Measurements from ENCODE around the gene TMTC2.

Gene TMTC2

DNA sequence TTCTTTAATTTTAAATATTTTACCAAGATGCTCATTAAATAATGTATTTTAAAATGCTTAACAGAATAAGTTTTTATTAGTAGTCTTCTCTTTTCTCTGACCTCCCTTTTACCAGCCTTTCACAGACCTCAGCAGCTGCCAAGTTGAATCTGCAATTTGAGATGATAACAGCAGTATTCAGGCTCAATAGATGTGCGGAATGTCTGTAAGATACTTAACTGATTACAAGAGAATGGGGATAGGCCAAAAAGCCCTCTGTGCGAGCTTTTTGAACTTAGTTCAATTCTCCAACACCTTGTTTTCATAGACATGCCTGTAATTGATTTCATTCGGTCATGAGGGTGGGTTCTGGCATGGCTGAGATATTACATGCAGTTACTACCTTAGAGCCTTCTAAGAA is 277.2 kb downstream of the TMTC2 start:
- DNase-seq: no peak

DNA sequence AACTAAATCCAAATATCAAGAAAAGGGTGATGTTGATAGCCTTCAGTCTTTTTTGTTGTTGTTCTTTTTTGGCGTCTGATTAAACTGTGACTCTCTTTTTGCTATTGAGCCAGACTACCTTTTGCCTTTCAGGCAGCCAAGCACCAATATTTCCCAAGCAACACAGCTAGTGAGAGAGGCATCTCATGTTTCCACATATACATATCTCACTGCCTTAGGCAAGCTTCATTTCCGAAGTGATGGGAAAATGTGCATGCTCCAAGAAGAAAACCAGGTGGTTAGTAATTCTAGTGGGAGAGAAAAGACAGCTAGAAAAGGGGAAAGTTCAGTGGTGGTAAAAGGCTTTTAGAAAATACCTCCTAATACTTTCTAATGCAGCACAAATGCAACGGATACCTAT is 277.7 kb downstream of the TMTC2 start:
- DNase-seq: no peak

DNA sequence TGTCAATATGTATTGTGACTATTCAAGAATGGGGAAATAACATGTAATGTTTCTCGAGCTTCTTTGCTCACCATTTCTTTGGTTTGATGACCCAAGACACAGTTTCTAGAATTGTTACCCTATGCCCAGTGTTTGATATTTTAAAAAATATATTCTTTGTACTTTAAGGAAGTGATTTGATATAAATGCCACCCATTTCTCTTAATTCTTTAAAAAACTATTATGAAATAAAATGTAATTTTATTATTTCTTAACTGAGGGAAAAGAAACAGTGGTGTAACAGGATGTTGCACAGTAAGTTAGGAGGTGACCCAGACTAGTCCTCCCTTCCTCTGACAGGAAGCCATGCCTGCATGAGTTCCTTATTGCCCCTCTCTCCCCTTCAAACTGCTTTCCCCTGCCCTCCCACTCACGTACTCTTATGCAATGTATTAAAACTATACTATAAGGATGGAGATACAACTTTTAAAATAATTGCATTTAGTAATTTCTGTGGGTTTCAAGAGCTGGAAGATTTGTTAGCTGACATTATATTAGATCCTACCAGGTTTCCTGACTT is 279.4 kb downstream of the TMTC2 start:
- DNase-seq: peak; percentile 97

DNA sequence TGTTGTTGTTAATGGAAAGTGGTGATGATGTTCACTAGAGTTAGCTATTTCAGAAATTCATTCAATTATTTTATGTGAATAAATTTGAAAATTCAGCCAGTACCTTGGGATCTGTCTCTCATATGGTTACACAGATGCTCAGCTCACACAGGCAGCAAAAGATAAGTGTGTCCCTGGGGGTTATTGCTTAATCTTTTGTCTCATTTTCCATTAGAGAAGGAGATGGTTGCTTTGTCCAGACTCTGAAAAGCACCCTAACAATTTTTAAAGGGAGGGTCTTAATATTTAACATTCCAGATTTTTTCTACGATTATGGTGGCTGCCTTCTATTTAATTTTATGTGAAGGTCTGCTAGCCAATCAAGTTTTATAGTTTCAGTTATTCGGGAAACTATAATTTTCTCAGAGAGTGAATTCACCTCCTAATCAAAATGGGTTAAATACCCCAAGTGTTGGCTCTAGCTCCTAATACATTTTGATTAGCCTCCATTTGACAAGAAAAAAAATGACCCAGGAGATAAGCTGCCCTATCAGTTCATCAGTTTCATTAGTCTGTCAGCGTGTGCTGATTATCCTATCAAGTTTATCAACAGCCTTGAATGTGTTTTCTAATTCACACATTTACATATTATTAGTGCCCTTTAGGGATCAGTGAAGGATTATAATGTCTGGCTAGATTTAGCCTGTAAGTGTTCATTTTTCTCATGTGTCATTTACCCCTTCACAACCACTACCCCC is 282.1 kb downstream of the TMTC2 start:
- peak; percentile 18 to 30 for DNase-seq

DNA sequence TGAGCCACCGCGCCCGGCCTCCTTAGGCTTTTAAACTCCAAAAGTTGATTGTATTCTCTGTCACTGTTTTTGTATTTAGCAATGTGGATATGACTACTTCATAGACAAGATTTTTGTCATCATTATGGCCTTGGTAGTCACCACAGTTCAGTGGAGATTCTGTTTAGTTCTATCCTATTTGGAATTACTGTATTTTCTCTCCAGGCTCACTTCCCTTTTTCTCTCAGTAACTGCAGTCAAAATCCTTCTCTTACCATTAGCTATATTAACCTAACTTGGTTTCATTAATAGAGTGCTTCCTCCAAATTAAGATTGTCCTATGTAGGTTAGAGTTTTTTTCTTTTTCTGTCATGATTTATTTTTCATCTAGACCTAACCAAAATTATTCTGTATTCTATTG is 283.9 kb downstream of the TMTC2 start:
- peak; percentile 4 to 26 for DNase-seq

DNA sequence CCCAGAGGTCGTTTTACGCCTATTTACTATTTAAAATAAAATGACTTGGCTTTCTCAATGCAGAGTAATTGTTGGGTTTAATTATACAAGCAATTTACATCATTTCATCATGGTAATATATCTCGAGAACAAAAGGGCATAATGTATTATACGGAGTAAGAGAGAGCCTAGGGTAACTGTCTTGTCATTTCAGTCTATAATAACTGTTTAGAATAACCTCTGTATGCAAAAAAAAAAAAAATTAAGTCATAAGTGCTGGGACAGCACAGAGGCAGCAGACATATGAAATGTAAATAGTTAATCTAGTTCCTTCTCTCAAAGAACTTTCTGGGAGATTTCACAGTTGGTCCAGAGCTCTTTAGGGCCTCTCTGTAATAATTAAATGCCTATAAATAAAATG is 284.9 kb downstream of the TMTC2 start:
- DNase-seq: no peak

DNA sequence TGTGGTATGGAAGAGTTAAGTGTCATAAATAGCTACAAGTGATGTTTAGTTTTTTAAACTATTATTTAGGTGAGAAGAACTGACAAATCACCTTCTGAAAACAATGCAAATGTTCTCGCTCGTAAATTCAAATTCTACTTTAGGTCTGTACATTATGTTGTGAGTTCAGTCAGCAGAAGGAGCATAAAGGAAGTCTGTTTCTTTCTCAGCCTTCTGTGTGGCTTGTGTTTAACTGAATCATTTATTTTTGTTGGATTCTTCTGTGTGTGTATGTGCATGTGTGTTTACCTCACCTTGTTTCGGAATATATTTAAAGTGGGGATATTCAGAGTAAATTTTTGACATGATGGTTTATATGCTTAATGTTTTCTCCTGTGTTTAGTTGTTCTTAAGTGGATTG is 285.9 kb downstream of the TMTC2 start:
- DNase-seq: no peak

DNA sequence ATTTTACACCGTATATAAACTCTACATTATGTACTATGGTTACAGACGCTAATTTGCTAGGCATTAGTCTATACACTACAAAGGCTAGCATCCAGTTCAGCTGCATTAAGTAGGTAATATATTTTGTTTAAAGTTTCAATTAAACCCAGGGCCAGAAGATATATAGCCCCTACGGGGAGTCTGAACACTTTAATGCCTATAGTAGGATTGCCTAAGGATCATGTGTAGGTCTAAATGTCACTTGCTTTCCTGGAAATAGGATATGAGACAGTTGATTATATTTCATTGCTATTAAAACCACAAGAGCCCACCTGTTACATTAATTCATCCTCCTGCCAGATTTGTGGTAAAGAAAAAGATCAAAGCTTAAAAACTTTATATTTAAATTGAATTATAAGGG is 286.9 kb downstream of the TMTC2 start:
- DNase-seq: no peak

DNA sequence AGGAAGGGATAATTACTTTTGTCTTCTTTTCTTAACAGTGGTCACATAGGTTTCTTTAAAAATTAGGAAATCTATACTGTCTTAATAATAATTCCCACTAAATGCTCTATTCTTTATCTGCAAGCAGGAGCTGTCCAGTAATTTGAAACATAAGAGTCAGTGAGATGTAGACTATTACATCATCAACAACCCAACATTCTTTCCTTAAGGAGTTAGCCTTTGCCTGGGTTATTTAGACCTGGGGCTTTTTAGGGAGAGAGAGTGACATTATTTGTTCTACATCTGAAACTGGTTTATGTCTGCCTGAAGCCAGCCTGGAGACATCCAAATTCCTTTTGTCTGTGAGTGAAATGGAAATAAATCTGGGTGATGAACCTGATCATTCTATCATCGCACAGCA is 294.4 kb downstream of the TMTC2 start:
- DNase-seq: no peak

DNA sequence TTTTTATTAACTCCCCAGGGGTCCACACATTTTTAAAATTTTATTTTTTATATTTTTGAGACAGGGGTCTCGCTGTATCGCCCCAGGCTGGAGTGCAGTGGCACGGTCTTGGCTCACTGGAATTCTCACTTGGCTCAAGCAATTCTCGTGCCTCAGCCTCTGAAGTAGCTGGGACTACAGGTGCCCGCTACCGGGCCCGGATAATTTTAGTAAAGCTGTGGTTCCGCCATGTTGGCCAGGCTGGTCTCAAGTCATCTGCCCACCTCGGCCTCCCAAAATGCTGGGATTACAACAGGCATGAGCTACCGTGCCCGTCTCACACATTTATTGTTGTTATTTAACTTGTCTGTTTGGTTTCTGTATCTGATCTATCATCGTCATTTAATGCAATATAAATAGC is 307.4 kb downstream of the TMTC2 start:
- DNase-seq: no peak

DNA sequence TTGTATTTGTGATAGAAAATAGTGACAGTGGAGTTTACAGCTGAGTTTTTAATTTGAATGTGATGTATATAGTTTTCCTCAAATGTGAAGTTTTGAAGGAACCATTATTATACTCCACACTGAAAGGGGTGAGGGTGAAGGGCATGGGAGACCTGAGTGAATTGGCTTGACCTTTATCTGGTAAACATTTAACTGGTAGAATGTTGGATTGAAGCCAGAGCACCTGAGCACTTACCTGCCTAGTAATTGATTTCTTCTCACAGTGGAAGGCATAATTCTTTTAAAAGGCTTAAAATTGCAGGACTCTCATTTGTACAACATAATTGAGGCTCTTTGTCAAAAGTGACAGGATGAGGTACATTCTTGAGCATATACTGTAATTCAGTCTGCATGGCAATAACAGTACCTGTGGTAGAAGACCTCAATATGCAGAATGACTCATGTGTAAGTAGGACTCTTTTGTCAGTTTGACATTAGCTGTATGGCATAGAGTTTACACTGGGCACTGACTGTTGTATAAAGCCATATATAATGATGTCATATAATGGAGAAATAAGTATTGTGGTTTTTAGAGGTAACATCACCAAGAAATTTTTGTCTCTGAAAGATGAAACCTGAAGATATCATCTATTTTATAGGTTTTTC is 309.6 kb downstream of the TMTC2 start:
- DNase-seq: no peak

DNA sequence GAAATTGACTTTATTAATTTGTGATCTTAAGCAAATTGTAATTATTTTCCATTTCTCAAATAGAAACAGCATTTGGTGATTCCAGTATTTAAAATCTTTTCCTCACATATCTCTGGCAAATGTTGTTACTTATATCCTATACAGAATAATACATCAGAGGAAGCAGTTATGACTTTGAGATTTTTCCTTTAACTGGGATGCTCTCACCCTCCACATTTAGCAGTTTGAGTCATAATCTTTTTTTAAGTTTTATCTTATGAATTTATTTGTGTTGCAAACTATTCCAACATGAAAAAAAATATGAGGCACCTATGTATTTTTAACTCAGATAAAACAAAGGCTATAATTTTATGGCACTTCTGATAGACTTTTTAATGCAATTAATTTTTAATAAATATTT is 311.8 kb downstream of the TMTC2 start:
- DNase-seq: no peak

DNA sequence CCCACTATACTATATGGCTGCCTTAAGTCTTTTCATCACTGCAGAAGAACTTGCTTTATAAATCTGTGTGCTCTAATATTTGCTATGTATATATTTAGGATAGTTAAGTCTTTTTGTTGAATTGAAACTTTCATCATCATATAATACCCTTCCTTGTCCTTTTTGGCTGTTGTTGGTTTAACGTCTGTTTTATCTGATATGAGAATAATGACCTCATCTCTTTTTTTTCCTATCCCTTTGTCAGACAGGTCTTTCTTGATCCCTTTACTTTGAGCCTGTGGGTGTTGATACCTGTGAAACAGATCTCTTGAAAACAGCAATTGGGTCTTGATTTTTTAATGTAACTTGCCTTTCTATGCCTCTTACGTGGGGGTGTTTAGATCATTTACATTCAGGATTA is 316.3 kb downstream of the TMTC2 start:
- DNase-seq: no peak

DNA sequence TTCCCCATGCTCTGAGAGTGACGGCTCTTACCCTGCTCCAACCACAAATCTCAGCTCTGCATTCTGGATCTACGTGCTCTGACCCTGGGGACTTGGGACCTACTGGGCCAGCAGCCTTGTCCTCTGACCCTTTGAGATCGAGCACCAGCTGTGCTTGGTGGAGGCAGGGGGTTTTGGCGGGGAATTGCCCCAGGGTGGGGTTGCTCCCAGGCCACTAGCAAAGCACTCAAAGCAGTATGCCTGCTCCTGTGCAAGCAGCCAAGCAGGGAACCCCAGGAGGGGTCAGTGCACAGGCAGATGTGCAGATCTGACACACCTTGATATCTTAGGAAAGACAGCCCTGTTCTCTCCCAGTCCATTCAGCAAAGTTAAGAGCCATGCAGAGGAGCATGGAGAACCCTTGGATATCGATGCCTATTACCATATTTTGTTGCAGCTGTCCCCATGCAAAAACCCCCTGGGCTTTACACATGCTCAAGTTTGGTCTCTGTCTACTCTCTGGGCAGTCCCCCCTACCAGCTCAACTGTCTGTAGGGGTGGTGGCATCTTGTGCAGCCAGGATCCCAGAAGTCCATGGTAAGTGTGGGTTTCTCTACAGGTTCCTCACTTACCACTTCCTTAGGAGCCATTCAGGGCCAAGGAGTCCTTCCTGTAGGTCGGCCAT is 319.0 kb downstream of the TMTC2 start:
- DNase-seq: no peak

DNA sequence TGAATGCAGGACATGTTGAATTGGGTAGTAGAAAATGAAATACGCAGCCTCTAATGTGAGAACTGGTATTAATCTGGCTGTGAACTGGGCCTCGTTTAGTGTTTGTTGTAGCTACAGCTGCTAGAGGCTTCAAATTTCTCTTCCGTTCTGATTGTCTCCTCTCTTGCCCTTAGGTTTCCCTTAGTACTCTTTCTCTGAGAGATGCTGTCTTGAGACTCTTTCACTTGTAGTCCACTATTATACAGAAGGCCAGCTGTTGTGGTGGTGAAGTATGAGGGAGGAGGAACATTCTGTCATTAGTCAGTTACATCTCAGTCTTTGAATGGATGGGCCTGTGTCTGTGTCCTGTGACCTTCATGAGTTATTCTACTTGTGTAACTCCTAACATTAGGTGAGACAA is 322.0 kb downstream of the TMTC2 start:
- DNase-seq: no peak

DNA sequence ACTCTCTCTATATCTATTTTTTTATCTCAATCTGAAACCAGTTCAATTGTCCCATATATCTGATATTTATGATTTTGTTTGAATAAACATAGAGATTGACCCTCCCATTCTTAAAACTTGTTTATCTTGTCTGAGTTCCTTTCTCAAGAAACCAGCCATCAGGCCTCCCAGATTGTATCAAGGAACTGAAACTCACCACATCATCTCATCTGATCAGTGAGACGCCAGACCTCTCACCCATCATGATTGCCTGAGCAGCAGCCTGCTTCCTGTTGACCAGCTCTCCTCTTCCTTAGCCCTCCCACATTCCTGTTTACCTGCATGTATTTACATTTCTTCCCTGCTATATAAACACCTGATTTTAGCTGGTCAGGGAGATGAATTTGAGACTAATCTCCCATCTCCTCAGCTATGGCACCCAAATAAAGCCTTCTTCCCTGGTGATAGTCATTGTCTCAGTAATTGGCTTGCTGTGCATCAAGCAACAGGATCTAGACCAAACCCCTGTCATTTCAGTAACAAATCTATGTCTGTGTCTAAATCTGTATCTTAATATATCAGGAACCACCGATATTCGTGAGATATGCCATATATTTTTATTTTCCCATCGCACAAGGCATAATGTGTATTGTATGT is 323.6 kb downstream of the TMTC2 start:
- DNase-seq: no peak

DNA sequence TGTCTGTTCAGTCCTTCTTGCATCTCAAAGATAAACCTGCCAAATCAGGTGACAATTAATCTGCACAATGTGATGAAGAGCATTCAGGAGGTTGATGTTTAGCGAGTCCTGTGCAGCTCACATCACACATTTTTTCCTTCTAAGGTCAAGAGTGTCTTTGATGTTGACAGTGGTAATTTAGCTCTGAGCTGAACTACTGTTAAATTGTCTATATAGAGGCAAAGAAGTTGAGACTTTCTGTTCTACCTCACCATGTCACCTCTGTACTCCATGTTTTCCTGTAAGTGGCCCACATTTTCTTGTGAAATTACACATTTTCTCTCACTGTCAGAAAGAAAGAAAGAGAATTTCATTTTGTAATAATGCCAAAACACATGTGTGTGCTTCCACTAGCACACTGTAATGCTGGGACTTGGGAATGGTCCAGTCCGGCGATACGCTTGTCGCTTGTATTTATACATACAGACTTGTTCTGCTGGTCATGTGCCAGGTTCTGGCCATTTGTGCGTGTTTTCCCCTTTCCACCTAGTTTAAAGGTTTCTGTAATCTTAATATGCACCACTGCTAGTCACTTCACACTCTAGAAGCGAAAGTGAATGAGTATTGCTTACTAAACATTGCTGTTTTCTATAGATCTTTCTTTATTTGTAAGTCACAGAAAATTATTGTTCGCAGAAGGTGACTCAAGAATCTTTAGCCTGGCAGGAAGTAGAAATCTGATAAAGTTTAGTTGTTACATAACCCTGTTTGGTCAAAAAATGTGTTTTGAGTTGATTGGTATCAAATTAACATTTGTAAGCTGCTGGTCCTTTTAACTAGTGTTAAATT is 328.9 kb downstream of the TMTC2 start:
- peak in 1 of 2 experiments; percentile 25 for DNase-seq

DNA sequence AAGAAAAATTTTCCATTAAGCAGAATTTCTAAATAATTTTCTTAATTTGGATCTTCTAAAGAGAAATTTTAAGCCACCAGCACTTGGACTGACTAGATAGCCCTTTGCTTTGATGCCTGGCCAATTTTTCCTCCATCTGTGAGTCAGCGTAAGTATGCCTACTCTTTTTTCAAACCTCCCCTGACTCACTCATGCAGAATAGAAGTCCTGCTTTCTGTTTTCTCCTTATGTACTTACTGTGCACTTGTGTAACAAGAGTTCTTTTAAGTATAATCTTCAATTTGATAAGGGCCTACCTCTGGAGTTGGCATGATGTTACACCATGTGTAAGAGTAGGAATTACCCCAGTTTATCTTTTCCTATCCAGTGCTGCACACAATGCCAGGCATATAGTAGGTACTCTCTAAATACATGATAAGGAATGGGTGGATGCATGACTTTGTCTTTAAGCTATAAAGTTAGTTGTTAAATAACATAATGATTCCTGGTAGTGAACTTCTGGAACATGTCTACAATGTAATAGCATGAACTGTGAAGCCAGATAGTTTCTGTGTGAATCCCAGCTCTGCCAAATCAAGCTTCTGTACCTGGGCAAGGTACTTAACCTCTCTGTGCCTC is 329.6 kb downstream of the TMTC2 start:
- DNase-seq: peak; percentile 9 to 25

DNA sequence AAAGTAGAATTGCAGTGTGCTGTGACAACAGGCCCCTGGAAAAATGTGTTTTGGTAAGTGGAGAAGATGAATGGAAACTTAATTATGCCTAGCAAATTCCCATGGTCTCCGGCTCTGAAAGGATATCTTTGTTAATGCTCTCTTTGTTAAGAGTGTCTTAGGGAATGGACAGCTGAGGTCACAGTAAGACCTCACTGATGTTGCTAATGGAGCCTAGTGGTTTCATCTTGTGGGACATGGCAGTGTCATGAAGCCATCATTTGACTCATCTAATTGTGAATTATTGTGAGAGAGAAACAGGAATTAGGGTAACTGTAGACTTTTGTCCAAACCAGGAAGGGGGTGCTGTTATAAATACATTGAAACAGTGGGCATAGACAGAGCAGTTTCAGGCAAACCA is 330.3 kb downstream of the TMTC2 start:
- DNase-seq: no peak

DNA sequence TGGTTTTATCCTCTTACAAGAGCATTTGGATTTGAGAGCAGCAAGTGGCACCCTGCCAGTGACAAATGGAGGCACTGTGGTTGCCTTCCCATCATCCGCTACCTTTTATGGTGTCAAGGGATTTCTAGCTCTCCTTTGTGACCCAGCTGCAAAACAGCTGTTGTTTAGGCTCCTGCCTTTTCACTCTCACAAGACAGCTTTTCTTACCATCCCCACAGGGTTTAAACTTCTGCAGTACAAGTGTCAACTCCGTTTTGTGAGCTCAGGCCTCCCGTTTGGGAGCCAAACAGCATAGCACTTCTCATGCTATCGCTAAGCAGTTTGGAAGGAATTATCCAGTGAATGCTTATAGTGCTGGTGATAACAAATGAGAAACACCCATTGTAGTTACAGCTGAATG is 331.4 kb downstream of the TMTC2 start:
- no peak for DNase-seq

DNA sequence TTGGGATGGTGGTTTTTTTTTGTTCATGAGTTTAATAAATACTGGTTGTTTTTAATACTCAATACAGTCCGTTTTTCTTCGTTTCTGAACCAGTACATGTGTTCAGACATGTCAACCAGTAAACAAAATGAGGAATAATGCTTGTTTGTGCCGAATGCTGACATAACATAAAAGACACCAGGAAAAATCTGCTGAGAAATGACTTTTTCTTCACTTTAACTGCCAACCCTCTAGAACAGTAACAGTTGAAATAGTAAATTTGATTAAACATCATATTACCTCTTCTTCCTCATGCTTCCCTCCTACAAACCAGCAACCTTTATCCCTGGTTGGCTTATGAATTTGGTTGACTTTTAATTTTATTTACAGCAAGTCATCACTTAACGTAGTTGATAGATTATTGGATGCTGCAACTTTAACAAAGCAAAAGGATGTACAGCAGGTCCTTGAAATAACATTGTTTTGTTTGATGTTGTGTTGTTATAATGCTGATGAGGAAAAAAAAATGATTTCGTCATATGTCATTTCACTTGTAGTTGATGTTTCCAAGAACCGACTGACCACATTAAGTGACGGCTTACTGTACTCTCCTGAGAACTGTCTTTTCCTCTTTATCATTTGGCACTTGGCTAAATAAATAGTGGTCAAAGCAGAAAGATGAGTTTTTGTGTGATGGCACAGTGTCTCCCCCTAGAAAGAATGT is 340.5 kb downstream of the TMTC2 start:
- peak in 1 of 2 experiments; percentile 3 for DNase-seq

Data from AML-193 (cell line).